Glutamatergic neuron (in vitro differentiated cells): Measurements from ENCODE around the gene MRPL43. TPM values are rescaled to one million over a fixed set of nuclear protein-coding genes. Genes with fewer than 3 reads are reported as not detected.

Experiments used
- DNase-seq: peaks from one replicate; pipeline ENCODE4 v3.0.0; 2022
- H3K27ac Mint-ChIP-seq: one replicate; pipeline ENCODE4 v1.8.0; 2020; ENCODE audit warnings: mild to moderate bottlenecking, mixed read lengths, inconsistent platforms; ENCODE audit not compliant: unreplicated experiment
- H3K27me3 Mint-ChIP-seq: one replicate; pipeline ENCODE4 v1.8.0; 2020; ENCODE audit warnings: mild to moderate bottlenecking, moderate library complexity, mixed read lengths, inconsistent platforms; ENCODE audit not compliant: unreplicated experiment
- H3K36me3 Mint-ChIP-seq: one replicate; pipeline ENCODE4 v1.8.0; 2020; ENCODE audit warnings: mild to moderate bottlenecking, mixed read lengths, inconsistent platforms; ENCODE audit not compliant: unreplicated experiment
- H3K4me1 Mint-ChIP-seq: one replicate; pipeline ENCODE4 v1.8.0; 2020; ENCODE audit warnings: mild to moderate bottlenecking, low read depth, mixed read lengths, inconsistent platforms; ENCODE audit not compliant: unreplicated experiment
- H3K4me3 Mint-ChIP-seq: one replicate; pipeline ENCODE4 v1.8.0; 2020; ENCODE audit warnings: mild to moderate bottlenecking, mixed read lengths, inconsistent platforms; ENCODE audit not compliant: unreplicated experiment
- H3K9me3 Mint-ChIP-seq: one replicate; pipeline ENCODE4 v1.8.0; 2020; ENCODE audit warnings: mild to moderate bottlenecking, moderate library complexity, mixed read lengths, inconsistent platforms; ENCODE audit not compliant: unreplicated experiment
- CTCF ChIP-seq: fragments of 200-600 bp; sonication (generic); IDR thresholded peaks from one replicate; pipeline ENCODE4 v1.5.0; 2021; ENCODE audit not compliant: partially characterized antibody, unreplicated experiment
- total RNA-seq: library from RNA; stranded (reverse); fragmentation: NEBNext Ultra II Directional; extraction: Animal tissue kit (Norgen Biotek cat#: 25700); gene quantifications from one replicate; pipeline ENCODE4 v1.2.1, GENCODE V29; 2021; ENCODE audit not compliant: unreplicated experiment

MRPL43 gene
- total RNA-seq, 1 donor from 2014 or later = 58.2 TPM

DNA sequence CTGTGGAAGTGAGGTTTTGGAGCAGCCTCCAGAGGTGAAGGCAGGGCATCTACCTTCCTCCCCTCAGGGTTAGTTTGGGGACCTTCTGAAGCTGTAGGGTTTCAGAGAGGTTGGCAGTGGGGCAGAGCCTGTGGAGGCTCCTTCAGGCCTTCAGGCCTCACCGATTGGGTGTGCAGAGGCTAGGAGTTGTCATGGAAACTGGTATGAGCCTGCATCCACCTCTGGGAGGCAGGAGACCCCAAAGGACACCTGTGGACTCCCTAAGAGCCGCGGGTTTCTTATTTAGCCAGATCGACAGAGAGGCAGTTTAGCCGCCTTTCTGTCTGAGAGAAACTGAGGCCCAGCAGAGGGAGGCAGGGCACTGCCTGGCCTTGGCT lies 14.3 kb upstream of the MRPL43 start:
- Mint-ChIP-seq H3K9me3 (peaks cover 14% of the 10 kb centered on the region), H3K27me3 (peaks cover 11% of the 10 kb centered on the region), H3K36me3 (no peaks in the 10 kb centered on the region), H3K4me1 (peaks cover 13% of the 10 kb centered on the region), H3K27ac (no peak overlapping the region), H3K4me3 (peak overlapping the region; percentile 89)
- TF ChIP-seq CTCF = no peak
- DNase-seq = no peak

DNA sequence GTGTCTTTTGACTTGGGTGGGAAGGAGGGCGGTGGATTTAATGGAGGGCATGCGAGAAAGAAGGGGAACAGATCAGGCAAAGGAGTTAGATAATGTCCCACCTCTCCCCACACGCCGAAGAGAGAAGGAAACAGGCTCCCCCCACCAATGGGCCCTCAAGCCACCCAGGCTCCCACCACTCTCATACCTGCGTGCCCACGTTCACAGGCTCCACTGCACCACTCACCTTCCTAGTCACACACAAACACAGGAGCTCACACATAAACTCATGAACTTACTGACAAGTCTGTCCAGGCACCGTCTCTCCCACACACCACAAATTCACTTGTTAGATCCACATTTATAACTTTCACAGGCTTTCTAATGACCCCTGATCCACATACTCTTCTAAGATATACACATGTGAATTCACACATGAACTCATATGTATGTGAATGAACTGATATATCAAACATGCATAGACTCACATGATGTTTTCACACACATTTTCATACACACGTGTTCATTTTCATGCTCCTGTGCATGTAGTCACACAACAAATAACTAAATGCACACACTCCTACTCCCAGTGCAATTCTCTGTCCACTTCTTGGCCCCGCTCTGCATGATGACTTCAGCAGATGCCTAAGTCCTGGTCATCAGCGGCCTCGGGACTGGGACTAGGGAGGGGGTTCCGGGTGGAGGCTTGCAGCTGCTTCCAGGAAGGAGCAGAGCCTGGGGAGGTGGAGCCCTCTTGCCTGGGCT lies 13.8 kb upstream of the MRPL43 start:
- peaks cover 11% of the 10 kb centered on the region for H3K27me3 Mint-ChIP-seq
- H3K4me1 Mint-ChIP-seq = peaks cover 13% of the 10 kb centered on the region
- H3K9me3 Mint-ChIP-seq = peaks cover 12% of the 10 kb centered on the region
- peak overlapping the region; percentile 89 for H3K4me3 Mint-ChIP-seq
- TF ChIP-seq CTCF = no peak
- peak overlapping the region; percentile 77 for H3K27ac Mint-ChIP-seq
- no peak for DNase-seq
- no peaks in the 10 kb centered on the region for H3K36me3 Mint-ChIP-seq

DNA sequence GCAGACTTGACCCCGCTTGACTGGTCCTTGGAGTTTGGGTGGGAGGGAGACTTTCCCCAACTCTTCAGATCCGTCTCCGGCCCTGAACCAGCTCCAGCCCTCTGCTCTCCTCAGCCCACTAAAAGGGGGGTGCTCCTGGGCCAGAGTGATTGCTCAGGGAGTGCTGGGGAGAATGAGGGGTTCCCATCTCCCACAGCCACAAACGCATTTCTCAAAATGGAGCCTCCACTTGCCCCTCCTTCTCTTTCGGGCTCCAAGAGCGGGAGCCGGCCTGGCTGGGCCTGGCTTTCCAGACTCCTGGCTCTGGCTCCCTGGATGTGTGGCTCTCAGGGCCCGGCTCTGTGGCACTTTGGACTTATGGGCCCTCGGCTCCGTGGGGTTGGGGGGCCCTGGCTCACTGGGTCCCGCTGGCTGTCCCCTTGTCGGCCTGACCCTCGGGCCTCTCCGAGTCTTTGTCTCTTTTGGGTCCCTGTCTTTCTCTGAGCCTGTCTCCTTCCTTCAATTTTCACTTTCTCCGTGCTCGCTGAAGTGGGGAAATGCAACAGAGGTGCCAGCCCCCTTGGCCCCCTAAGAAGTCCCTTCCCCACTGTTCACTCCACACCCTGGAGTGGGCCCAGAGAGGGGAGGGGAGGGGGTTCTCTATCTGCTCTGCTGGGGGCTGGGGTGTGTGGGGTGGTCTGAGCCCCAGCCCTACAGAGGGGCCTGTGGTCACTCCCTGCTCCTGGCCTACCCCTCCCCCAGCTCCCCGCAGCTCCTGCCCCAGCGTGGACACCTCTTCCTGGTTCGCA lies 13.0 kb upstream of the MRPL43 start:
- H3K9me3 Mint-ChIP-seq = peaks cover 12% of the 10 kb centered on the region
- no peak for TF ChIP-seq CTCF
- DNase-seq = no peak

DNA sequence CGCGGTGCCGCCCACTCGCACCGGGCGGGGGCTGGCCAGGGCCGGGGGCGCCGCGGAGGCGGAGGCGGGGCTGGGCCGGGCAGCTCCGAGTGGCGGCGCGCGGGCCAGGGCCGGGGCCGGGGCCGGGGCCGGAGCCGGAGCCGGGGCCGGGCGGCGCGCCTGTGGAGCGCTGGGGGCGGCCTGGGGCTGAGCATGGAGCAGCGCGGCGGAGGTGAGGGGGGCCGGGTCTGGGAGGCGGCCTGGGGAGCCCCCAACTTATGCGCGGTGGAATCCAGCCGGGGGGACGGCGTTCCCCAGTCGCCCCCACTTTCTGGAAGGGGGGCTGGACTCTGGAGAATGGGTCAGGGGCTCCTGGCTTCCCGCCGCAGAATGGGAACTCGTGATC lies 12.4 kb upstream of the MRPL43 start, which contains the start of gene LZTS2:
Gene LZTS2, plus strand, starts transcription at position 67 of the 385 bp plus-strand sequence. CDS start 2,731 bp downstream, outside the sequence.
- no peak for TF ChIP-seq CTCF
- Mint-ChIP-seq H3K4me1 (peaks cover 14% of the 10 kb centered on the region), H3K4me3 (peak within 1 kb of the TSS; percentile 92), H3K36me3 (no peaks in the 10 kb centered on the region), H3K9me3 (peaks cover 12% of the 10 kb centered on the region), H3K27me3 (peaks cover 11% of the 10 kb centered on the region), H3K27ac (peak within 1 kb of the TSS; percentile 97)
- peak; percentile 59 for DNase-seq

More for the DNA sequence above, 13.0 kb upstream of the MRPL43 start:
- Mint-ChIP-seq H3K36me3 (no peaks in the 10 kb centered on the region), H3K4me1 (peaks cover 13% of the 10 kb centered on the region), H3K27ac (peak overlapping the region; percentile 92), H3K4me3 (peak overlapping the region; percentile 89), H3K27me3 (peaks cover 11% of the 10 kb centered on the region)
